Mesodermal cell (in vitro differentiated cells): Measurements from ENCODE around the gene INTS4.
"Not testable (repeated sequence)": the region's sequence is repeated elsewhere in the genome, so short reads cannot be mapped to it uniquely, and the experiment has no call there.

Source experiments
- H3K27ac ChIP-seq: 2 replicates; pipeline ENCODE4 v1.7.0; 2013; ENCODE audit warnings: mild to moderate bottlenecking, low read depth, low read length, moderate library complexity; ENCODE audit not compliant: severe bottlenecking
- H3K36me3 ChIP-seq: 2 replicates; pipeline ENCODE4 v1.7.1; 2013; ENCODE audit warnings: mild to moderate bottlenecking, low read length, moderate library complexity; ENCODE audit not compliant: control insufficient read depth, insufficient read depth
- H3K4me1 ChIP-seq: one replicate; pipeline ENCODE4 v1.7.1; 2013; ENCODE audit warnings: mild to moderate bottlenecking, low read length; ENCODE audit not compliant: insufficient read depth, control insufficient read depth, poor library complexity, severe bottlenecking
- H3K4me3 ChIP-seq: 2 replicates; pipeline ENCODE4 v1.7.0; 2013; ENCODE audit warnings: low read length, control low read depth, mild to moderate bottlenecking; ENCODE audit not compliant: insufficient read depth, poor library complexity, severe bottlenecking; ENCODE audit errors: extremely low read depth
- H3K9me3 ChIP-seq: 2 replicates; pipeline ENCODE4 v1.7.1; 2013; ENCODE audit warnings: mild to moderate bottlenecking, low read length, moderate library complexity; ENCODE audit not compliant: control insufficient read depth
- WGBS, 2 experiments: methylation state at CpG; one replicate each; pipeline ENCODE4 v1.1.5; 2013; ENCODE audit warnings: missing lambda C conversion rate in 2 of 2; ENCODE audit not compliant: insufficient coverage in 2 of 2; 5-methylcytosine and 5-hydroxymethylcytosine counted together

The INTS4 gene

DNA sequence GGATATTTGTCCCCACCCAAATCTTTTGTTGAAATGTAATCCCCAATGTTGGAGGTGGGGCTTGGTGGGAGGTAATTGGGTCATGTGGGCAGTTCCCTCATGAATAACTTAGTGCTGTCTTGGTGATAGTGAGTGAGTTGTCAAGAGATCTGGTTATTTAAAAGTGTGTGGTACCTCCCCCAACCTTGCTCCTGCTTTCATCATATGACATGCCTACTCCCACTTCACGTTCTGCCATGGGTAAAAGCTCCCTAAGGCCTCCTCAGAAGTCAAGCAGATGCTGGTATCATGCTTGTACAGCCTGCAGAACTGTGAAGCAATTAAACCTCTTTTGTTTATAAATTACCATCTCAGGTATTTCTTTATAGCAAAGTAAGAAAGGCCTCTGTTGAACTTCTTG lies 143.0 kb downstream of the INTS4 start:
- no CpG with 5 or more reads among the region's 1 CpG for WGBS, 2 experiments
- no peak overlapping the region for H3K27ac ChIP-seq
- H3K4me1 ChIP-seq, result no peaks in the 10 kb centered on the region
- H3K9me3 ChIP-seq, result peaks cover 25% of the 10 kb centered on the region
- H3K4me3 ChIP-seq, result no peak overlapping the region
- H3K36me3 ChIP-seq, result peaks cover 63% of the 10 kb centered on the region

DNA sequence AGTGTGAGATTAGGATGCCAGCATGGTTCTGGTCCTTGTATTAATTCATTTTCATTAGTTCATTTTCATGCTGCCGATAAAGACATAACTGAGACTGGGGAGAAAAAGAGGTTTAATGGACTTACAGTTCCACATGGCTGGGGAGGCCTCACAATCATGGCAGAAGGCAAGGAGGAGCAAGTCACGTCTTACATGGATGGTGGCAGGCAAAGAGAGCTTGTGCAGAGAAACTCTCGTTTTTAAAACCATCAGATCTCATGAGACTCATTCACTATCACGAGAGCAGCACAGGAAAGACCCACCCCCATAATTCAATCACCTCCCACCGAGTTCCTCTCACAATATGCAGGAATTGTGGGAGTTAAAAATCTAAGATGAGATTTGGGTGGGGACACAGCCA lies 150.8 kb downstream of the INTS4 start:
- H3K36me3 ChIP-seq, result peaks cover 67% of the 10 kb centered on the region
- H3K4me1 ChIP-seq, H3K9me3 ChIP-seq, H3K4me3 ChIP-seq, H3K27ac ChIP-seq: not testable (repeated sequence)
- 100% methylated on average over 1 of the region's 5 CpGs; no CpG with 5 or more reads in 1 of the 2 experiments for WGBS, 2 experiments

DNA sequence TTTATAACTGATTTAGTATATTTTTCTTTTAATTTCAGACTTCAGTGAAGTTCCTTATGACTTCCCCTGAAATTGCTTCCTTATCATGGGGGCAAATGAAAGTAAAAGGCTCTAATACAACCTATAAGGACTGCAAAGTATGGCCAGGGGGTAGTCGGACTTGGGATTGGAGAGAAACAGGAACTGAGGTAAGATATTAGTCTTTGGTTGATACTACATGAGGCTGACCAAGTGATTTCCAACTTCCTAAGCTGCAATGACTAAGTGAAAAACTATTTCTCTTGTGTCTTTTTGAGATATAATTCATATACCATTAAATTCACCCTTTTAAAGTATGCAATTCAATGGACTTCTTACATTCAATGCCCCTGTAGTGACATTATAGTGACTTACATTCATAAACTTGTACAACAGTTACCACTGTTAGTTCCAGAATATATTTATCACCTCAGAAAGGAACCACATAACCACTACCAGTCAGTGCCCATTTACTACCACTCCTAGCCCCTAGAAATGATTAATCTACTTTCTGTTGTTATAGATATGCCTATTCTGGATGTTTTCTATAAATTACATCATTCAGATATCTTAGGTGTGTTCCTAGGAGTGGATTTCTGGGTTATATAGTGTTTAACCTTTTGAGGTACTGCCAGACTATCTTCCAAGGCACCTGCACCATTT lies 151.9 kb downstream of the INTS4 start:
- H3K4me1 ChIP-seq, result no peaks in the 10 kb centered on the region
- no peak overlapping the region for H3K27ac ChIP-seq
- 86% methylated on average over 1 of the region's 1 CpG; no CpG with 5 or more reads in 1 of the 2 experiments for WGBS, 2 experiments
- H3K4me3 ChIP-seq, result no peak overlapping the region
- no peaks in the 10 kb centered on the region for H3K9me3 ChIP-seq
- H3K36me3 ChIP-seq, result peaks cover 57% of the 10 kb centered on the region

DNA sequence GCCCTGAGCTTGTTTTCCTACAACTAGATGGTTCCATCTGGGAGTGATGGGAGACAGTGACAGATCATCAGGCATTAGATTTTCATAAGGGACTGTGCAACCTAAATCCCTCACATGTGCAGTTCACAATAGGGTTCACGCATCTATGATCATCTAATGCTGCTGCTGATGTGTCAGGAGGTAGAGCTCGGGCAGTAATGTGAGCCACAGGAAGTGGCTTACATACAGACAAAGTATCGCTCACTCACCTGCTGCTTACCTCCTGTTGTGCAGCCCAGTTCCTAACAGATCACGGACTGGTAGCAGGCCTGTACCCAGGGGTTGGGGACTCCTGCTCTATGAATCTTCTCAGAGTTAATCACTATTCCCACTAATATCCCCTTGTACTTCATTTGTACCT lies 161.2 kb downstream of the INTS4 start:
- WGBS, 2 experiments, result 96 to 100% methylated on average over 4 of the region's 4 CpGs
- H3K27ac ChIP-seq, result no peak overlapping the region
- H3K4me3 ChIP-seq, result no peak overlapping the region

DNA sequence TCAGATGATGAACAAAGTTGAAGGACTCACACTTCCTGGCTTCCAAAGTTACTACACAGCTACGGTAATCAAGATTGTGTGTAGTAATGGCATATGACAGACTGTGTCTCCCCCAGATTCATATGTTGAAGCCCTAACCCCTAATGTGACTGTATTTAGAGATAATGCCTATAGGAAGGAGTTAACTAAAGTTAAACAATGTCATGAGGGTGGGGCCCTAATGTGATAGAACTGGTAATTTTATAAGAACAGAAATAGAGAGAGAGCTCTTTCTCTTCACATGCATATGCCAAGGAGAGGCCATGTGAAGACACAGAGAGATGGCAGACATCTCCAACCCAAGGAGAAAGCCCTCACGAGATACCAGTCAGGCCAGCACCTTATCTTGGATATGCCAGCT lies 165.5 kb downstream of the INTS4 start:
- 90% methylated on average over 2 of the region's 2 CpGs; no CpG with 5 or more reads in 1 of the 2 experiments for WGBS, 2 experiments

More for the DNA sequence above, 161.2 kb downstream of the INTS4 start:
- Histone ChIP-seq H3K4me1 (no peaks in the 10 kb centered on the region), H3K9me3 (peaks cover 15% of the 10 kb centered on the region), H3K36me3 (peaks cover 5% of the 10 kb centered on the region)

More for the DNA sequence above, 165.5 kb downstream of the INTS4 start:
- H3K4me3 ChIP-seq, result no peak overlapping the region
- H3K9me3 ChIP-seq, result peaks cover 15% of the 10 kb centered on the region
- no peaks in the 10 kb centered on the region for H3K4me1 ChIP-seq
- H3K36me3 ChIP-seq, result peaks cover 5% of the 10 kb centered on the region
- no peak overlapping the region for H3K27ac ChIP-seq
